Chondrocyte (in vitro differentiated cells): ENCODE measurements around the gene PRELID3B. TPM values are rescaled to one million over a fixed set of nuclear protein-coding genes. Genes with fewer than 3 reads are reported as not detected.

Experiments
- DNase-seq: peaks from one replicate; pipeline ENCODE4 v3.0.0; 2021; ENCODE audit warnings: mixed read lengths, low spot score
- H3K27ac Mint-ChIP-seq: one replicate; pipeline ENCODE4 v1.8.0; 2021; ENCODE audit warnings: mild to moderate bottlenecking, moderate library complexity, mixed read lengths; ENCODE audit not compliant: unreplicated experiment
- H3K27me3 Mint-ChIP-seq: 2 replicates; pipeline ENCODE4 v1.8.0; 2021; ENCODE audit warnings: low read depth, mixed read lengths
- H3K36me3 Mint-ChIP-seq: 2 replicates; pipeline ENCODE4 v1.8.0; 2021; ENCODE audit warnings: low read depth, mixed read lengths
- H3K4me1 Mint-ChIP-seq: 2 replicates; pipeline ENCODE4 v1.8.0; 2021; ENCODE audit warnings: low read depth, mild to moderate bottlenecking, mixed read lengths
- H3K4me3 Mint-ChIP-seq: one replicate; pipeline ENCODE4 v1.8.0; 2021; ENCODE audit warnings: mild to moderate bottlenecking, moderate library complexity, mixed read lengths; ENCODE audit not compliant: unreplicated experiment
- H3K9me3 Mint-ChIP-seq: 2 replicates; pipeline ENCODE4 v1.8.0; 2021; ENCODE audit warnings: low read depth, mixed read lengths
- CTCF ChIP-seq: fragments of 200-600 bp; sonication (generic); IDR thresholded peaks from 2 replicates; pipeline ENCODE4 v1.5.0; 2021; ENCODE audit warnings: antibody characterized with exemption, mild to moderate bottlenecking, moderate library complexity
- total RNA-seq: library from RNA; stranded (reverse); gene quantifications from 3 replicates; pipeline ENCODE4 v1.2.1, GENCODE V29; 2021

PRELID3B gene
- total RNA-seq, 1 donor from 2014 or later = 41.1 TPM

GRCh38 chr20:59032023-59032712, 10.4 kb downstream of the PRELID3B start, which contains the start of gene ATP5F1E:
TSS of gene ATP5F1E (minus strand) at chr20:59032335. CDS start at chr20:59032251, 84 bp downstream.
- Mint-ChIP-seq H3K27ac (peak within 1 kb of the TSS; percentile 88), H3K27me3 (no peaks in the 10 kb centered on the region), H3K36me3 (peaks cover 22% of the 10 kb centered on the region), H3K4me1 (peaks cover 49% of the 10 kb centered on the region), H3K4me3 (peak within 1 kb of the TSS; percentile 88), H3K9me3 (no peaks in the 10 kb centered on the region)
- DNase-seq = peak; percentile 98
- no peak for TF ChIP-seq CTCF

- H3K4me1 Mint-ChIP-seq = peaks cover 54% of the 10 kb centered on the region
- H3K27me3 Mint-ChIP-seq = no peaks in the 10 kb centered on the region
- peak overlapping the region; percentile 88 for H3K27ac Mint-ChIP-seq
- DNase-seq = no peak
- peak overlapping the region; percentile 88 for H3K4me3 Mint-ChIP-seq
- no peaks in the 10 kb centered on the region for H3K9me3 Mint-ChIP-seq
- TF ChIP-seq CTCF = no peak
- peaks cover 21% of the 10 kb centered on the region for H3K36me3 Mint-ChIP-seq
Observed at GRCh38 chr20:59031564-59032022, 11.0 kb downstream of the PRELID3B start.

GRCh38 chr20:59030911-59031563, 11.5 kb downstream of the PRELID3B start:
- TF ChIP-seq CTCF = no peak
- H3K9me3 Mint-ChIP-seq = no peaks in the 10 kb centered on the region
- DNase-seq = no peak
- H3K4me1 Mint-ChIP-seq = peaks cover 56% of the 10 kb centered on the region
- H3K27ac Mint-ChIP-seq = peak overlapping the region; percentile 88
- peak overlapping the region; percentile 88 for H3K4me3 Mint-ChIP-seq
- peaks cover 21% of the 10 kb centered on the region for H3K36me3 Mint-ChIP-seq
- H3K27me3 Mint-ChIP-seq = no peaks in the 10 kb centered on the region

GRCh38 chr20:59028812-59029211, 13.8 kb downstream of the PRELID3B start:
- Mint-ChIP-seq H3K4me1 (peaks cover 58% of the 10 kb centered on the region), H3K27ac (peak overlapping the region; percentile 76), H3K9me3 (no peaks in the 10 kb centered on the region), H3K27me3 (no peaks in the 10 kb centered on the region), H3K4me3 (peak overlapping the region; percentile 59), H3K36me3 (peaks cover 24% of the 10 kb centered on the region)
- no peak for DNase-seq
- no peak for TF ChIP-seq CTCF

- Mint-ChIP-seq H3K9me3 (no peaks in the 10 kb centered on the region), H3K27ac (peak overlapping the region; percentile 72), H3K36me3 (peaks cover 25% of the 10 kb centered on the region), H3K4me3 (no peak overlapping the region), H3K27me3 (no peaks in the 10 kb centered on the region), H3K4me1 (peaks cover 58% of the 10 kb centered on the region)
- DNase-seq = no peak
- no peak for TF ChIP-seq CTCF
Observed at GRCh38 chr20:59027741-59028320, 14.8 kb downstream of the PRELID3B start.
